Central memory CD8-positive, alpha-beta T cell (primary cell): ENCODE data around the gene GYPB.
"Not testable (repeated sequence)": the region's sequence is repeated elsewhere in the genome, so short reads cannot be mapped to it uniquely, and the experiment has no call there.

ENCODE experiments used
- ATAC-seq: fragments of 150-1000 bp; cut with Tn5 transposase; replicated peaks from 2 replicates; pipeline ENCODE4 v1.10.0; 2022; ENCODE audit warnings: mild to moderate bottlenecking, moderate FRiP score, moderate number of reproducible peaks; ENCODE audit not compliant: poor library complexity, severe bottlenecking; ENCODE audit errors: extremely low read depth
- DNase-seq, 2 donors: peaks; one replicate each; pipeline ENCODE4 v3.0.0; 2021; ENCODE audit warnings: low spot score in 2 of 2
- H3K27ac Mint-ChIP-seq: one replicate; pipeline ENCODE4 v1.8.0; 2022; ENCODE audit warnings: low read depth, mild to moderate bottlenecking, moderate library complexity, mixed read lengths
- H3K27me3 Mint-ChIP-seq: one replicate; pipeline ENCODE4 v1.8.0; 2022; ENCODE audit warnings: mixed read lengths
- H3K36me3 Mint-ChIP-seq: one replicate; pipeline ENCODE4 v1.8.0; 2022; ENCODE audit warnings: mild to moderate bottlenecking, moderate library complexity, mixed read lengths; ENCODE audit not compliant: insufficient read depth
- H3K4me1 Mint-ChIP-seq: one replicate; pipeline ENCODE4 v1.8.0; 2022; ENCODE audit warnings: mixed read lengths
- H3K4me3 Mint-ChIP-seq: one replicate; pipeline ENCODE4 v1.8.0; 2022; ENCODE audit warnings: mild to moderate bottlenecking, moderate library complexity, mixed read lengths
- H3K9me3 Mint-ChIP-seq: one replicate; pipeline ENCODE4 v1.8.0; 2022; ENCODE audit warnings: mixed read lengths

Gene GYPB

DNA sequence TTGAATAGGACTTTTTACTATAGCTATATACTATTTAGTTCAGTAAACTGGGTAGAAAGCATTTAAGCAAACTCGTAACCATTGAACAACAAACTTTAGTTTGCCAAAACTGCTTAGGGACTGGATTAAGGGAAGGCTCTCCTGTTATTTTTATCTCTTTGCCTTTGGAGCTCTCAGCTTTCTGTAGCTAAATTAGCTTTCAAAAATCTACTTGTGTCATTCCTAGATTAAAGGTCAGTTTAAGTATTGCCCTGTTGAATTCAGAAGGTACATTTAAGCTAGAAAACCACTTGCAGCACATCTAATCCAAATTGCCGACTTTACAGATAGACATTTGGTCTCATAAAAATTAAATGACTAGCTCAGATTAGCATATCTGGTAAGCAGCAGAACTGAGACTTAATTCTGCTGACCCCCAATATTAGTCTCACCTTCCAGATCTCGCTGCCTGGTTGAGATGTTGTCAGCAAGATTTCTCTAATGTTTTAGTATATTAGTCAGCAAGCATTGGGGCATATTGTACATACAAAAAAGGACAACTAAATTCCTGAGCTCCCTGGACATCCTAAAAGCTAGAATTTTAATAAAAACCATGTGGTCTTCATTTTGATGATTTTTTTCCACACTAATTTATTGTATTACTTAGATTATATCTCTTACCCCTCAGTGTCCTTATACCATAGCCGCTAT is 14.2 kb downstream of the GYPB start:
- not testable (repeated sequence) for H3K27ac Mint-ChIP-seq, H3K27me3 Mint-ChIP-seq, H3K36me3 Mint-ChIP-seq, DNase-seq, ATAC-seq, H3K4me1 Mint-ChIP-seq, H3K9me3 Mint-ChIP-seq, H3K4me3 Mint-ChIP-seq

DNA sequence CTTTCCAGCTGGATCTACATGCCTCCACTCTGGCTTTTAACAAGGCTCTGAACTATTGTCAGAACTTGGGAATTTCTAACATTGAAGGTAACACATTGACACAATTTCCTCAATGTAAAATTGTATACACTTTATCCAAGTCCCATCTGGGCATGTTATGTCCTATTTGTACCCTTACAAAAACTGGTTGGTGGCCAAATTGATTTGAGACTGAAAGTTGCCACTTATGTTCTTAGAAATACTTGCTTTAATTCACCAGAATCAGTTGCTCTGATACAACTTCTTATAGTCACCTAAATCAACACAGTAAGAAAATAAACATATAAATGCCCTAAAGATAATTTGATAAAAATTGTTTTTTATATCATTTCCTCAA is 15.3 kb downstream of the GYPB start:
- H3K4me1 Mint-ChIP-seq, result not testable (repeated sequence)

DNA sequence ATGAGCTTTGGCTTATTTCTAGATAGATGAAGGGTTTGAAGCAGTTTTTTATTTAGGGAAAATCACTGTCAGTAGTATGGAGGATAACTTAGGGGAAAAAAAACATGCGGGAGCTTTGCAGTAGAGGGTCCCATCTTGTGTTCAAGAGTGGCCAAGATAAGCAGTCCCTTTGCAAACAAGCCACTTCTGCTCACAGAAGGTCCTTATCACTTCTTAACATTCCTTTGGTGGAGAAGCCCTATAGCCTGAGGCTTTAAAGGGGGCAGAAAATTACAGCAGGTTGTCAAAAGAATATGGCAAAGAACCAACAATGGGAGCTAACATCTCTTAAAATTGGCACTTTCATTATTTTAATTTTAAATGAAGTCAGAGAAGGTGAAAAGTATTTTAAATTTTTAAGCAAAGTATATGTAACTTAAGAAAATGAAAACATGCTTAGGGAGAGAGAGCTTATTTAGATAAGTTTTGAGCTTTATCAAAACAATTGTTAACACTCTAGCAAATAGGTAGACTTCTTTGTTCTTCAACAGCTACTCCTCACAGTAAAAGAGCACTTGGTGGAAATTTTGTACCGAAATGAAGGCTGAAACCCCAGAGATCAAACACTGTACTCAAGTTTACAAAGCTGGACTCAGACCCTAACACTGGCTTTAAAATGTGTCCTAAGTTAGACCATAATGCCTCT is 15.8 kb downstream of the GYPB start:
- H3K4me3 Mint-ChIP-seq, H3K4me1 Mint-ChIP-seq, H3K36me3 Mint-ChIP-seq, H3K27ac Mint-ChIP-seq, DNase-seq, ATAC-seq, H3K9me3 Mint-ChIP-seq, H3K27me3 Mint-ChIP-seq: not testable (repeated sequence)

More for the DNA sequence above, 15.3 kb downstream of the GYPB start:
- not testable (repeated sequence) for H3K36me3 Mint-ChIP-seq, H3K4me3 Mint-ChIP-seq, H3K27me3 Mint-ChIP-seq, DNase-seq, ATAC-seq, H3K27ac Mint-ChIP-seq, H3K9me3 Mint-ChIP-seq

DNA sequence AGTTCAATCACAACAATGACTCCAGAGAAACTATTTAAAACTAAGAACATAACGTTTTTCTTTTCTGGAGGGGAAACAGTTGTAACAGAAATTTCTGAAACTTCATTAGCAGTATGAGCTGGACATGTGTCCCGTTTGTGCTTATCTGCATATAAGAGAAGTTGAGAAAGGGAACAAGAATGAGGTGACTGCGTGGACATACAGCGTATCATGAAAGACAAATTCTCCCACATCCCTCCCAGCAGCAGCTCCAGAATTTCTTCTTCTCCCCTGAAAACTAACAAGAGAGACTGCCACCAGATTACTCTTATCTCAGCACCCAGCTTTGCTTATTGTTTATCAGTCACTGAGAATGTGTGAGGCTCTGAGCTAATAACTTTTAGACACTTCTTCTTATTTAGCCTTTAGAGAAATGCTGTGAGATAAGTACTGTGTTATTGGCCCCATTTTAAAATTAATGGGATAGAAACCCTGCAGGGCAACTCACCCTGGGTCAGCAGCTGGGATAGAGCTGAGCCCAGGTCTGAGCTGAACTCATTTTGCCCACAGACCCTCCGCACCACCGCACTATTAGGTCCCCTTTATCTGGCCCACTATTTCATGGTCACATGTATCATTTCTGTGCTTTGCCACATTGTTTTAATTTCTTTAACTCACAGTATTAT is 18.7 kb downstream of the GYPB start:
- H3K36me3 Mint-ChIP-seq, ATAC-seq, H3K27me3 Mint-ChIP-seq, H3K4me1 Mint-ChIP-seq, H3K4me3 Mint-ChIP-seq, H3K9me3 Mint-ChIP-seq, H3K27ac Mint-ChIP-seq, DNase-seq: not testable (repeated sequence)

DNA sequence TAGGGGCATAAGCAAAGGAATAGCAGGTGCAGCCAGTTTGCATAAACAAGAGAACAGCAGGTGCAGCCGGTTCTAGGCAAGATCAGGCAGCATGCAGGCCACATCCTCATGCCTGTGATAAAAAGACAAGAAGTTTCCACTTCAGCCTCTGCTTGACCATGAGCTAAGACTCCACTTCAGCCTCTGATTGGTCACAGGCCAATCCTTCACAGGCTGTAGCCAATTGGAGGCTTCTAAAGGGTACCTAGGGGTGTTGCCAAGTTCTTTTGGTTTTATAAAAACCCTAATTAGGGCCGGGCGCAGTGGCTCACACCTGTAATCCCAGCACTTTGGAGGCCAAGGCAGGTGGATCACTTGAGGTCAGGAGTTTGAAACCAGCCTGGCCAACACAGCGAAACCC is 23.0 kb downstream of the GYPB start:
- ATAC-seq, H3K4me1 Mint-ChIP-seq, H3K27ac Mint-ChIP-seq, H3K4me3 Mint-ChIP-seq, H3K9me3 Mint-ChIP-seq, H3K36me3 Mint-ChIP-seq, H3K27me3 Mint-ChIP-seq, DNase-seq: not testable (repeated sequence)

DNA sequence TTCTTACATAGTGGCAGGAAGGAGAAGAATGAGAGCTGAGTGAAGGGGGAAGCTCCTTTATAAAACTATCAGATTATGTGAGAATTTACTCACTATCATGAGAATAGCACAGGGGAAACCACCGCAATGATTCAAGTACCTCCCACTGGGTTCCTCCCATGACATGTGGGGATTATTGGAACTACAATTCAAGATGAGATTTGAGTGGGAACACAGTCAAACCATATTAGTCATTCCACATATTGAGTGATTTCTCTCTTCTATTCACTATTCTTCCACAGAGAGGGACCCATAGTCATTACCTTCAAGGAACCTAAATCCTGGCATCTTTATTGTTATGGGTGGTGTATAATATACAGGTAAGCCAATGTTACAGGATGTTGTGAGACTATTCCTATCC is 27.4 kb downstream of the GYPB start:
- not testable (repeated sequence) for H3K9me3 Mint-ChIP-seq, ATAC-seq, H3K4me3 Mint-ChIP-seq, H3K27ac Mint-ChIP-seq, DNase-seq, H3K27me3 Mint-ChIP-seq, H3K36me3 Mint-ChIP-seq, H3K4me1 Mint-ChIP-seq

DNA sequence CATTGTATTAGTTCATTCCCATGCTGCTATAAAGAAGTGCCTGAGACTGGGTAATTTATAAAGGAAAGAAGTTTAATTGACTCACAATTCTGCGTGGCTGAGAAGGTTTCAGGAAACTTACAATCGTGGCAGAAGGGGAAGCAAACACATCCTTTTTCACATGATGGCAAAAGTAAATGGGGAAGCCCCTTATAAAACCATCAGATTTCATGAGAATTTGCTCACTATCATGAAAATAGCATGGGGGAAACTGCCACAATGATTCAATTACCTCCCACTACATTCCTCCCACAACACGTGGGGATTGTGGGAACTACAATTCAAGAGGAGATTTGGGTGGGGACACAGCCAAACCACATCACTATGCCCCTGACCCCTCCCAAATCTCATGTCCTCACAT is 28.5 kb downstream of the GYPB start:
- not testable (repeated sequence) for H3K27ac Mint-ChIP-seq, H3K9me3 Mint-ChIP-seq, H3K4me1 Mint-ChIP-seq, H3K4me3 Mint-ChIP-seq, H3K27me3 Mint-ChIP-seq, H3K36me3 Mint-ChIP-seq, ATAC-seq, DNase-seq

DNA sequence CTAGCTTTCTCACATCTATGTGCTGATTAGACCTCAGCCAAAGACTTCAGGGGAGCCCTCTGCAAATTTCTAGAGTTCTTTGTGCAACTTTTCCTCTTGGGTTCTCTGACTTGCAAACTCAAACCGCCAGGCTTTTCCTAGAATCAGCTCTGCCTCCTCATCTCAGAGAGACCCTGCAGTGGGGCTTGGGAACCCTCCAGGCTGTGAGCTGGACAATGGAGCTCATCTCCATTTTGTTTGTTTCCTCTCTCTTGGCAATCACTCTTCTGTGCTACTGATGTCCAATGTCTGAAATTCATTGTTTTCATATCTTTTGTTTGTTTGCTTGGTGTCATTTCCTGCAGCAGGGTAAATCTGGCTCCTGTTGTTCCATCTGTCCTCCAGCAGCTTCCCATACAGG is 33.0 kb downstream of the GYPB start:
- no peaks in the 10 kb centered on the region for H3K4me1 Mint-ChIP-seq
- no peaks in the 10 kb centered on the region for H3K27me3 Mint-ChIP-seq
- no peak overlapping the region for H3K27ac Mint-ChIP-seq
- no peak overlapping the region for H3K4me3 Mint-ChIP-seq
- H3K36me3 Mint-ChIP-seq, result no peaks in the 10 kb centered on the region
- ATAC-seq (no peak), DNase-seq (no peak)
- peaks cover 5% of the 10 kb centered on the region for H3K9me3 Mint-ChIP-seq

DNA sequence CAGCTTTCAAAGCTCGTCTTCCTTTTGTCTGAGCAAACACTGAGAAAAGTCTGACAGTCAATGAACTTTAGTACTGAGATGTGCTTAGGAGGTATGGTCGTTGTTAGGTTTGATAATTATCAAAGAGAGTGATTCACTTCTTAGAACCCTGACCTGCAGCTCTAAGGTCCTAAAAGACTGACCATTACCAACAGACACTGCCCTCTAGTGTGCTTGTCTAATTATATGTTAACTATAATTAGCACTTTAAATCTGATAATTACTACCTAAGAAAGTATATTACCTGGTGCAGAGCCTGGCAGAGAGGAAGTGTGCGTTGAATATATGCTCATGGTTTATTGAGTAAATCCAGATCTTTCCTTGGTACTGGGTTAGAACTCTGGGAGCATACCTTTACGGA is 38.4 kb downstream of the GYPB start:
- H3K36me3 Mint-ChIP-seq, ATAC-seq: not testable (repeated sequence)

DNA sequence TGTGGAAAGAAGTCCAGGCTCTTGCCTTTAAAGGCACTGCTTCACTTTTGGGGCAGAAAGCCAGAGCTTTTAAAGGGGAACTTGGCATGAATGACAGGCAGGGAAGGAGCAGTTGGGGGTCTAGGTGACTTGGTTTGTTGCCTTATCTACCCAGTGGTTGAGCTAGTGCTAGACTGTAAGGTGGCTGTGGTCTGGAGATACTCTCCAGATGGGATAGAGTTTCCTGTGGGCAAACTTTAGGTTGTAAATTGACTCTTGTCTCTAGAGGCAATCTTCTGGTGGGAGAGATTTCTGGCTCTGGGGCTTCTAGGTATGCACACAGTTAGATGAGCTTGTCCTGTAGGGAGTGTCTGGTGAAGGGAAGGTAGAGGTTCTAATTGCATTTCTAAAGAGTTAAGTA is 43.7 kb downstream of the GYPB start:
- DNase-seq, H3K4me3 Mint-ChIP-seq, H3K27ac Mint-ChIP-seq, ATAC-seq, H3K4me1 Mint-ChIP-seq, H3K36me3 Mint-ChIP-seq, H3K9me3 Mint-ChIP-seq, H3K27me3 Mint-ChIP-seq: not testable (repeated sequence)

More for the DNA sequence above, 38.4 kb downstream of the GYPB start:
- not testable (repeated sequence) for H3K9me3 Mint-ChIP-seq, H3K27me3 Mint-ChIP-seq, H3K27ac Mint-ChIP-seq, H3K4me1 Mint-ChIP-seq, H3K4me3 Mint-ChIP-seq, DNase-seq

DNA sequence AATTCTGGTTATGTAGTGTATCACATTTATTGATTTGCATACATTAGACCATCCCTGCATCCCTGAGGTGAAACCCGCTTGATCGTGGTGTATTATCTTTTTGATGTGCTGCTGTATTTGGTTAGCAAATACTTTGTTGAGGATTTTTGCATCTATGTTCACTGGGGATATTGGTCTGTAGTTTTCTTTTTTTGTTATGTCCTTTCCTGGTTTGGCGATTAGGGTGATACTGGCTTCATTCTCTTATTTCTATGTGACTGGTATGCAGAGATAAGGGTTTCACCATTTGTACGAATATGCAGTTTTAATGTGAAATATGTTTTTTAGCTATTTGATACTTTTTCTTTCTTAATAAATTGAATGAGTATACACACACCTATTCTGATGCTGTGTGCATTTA is 45.2 kb downstream of the GYPB start:
- H3K27ac Mint-ChIP-seq, H3K27me3 Mint-ChIP-seq, H3K4me3 Mint-ChIP-seq, H3K4me1 Mint-ChIP-seq, H3K36me3 Mint-ChIP-seq, ATAC-seq, DNase-seq, H3K9me3 Mint-ChIP-seq: not testable (repeated sequence)

DNA sequence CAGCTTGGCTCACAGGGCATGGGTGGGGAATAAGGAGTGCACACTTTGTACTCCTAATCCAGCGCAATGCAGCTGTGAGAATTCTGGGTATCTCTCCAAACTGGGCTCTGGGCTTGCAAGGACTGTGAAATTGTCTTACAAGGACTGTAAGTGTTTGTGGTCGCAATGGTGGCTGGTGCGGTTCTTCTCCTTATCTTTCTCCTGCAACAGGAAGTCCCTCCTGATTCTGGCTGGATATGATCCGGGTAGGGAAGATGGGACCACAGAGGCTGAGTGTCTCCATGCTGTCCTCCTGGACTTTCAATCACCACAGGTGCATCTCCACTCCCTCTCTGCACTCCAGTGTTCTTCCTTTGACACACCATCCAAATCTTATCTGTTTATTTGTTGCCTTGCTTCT is 58.1 kb downstream of the GYPB start:
- Mint-ChIP-seq H3K27ac (no peak overlapping the region), H3K4me3 (no peak overlapping the region), H3K27me3 (no peaks in the 10 kb centered on the region), H3K4me1 (no peaks in the 10 kb centered on the region), H3K36me3 (no peaks in the 10 kb centered on the region), H3K9me3 (no peaks in the 10 kb centered on the region)
- DNase-seq (no peak), ATAC-seq (no peak)

DNA sequence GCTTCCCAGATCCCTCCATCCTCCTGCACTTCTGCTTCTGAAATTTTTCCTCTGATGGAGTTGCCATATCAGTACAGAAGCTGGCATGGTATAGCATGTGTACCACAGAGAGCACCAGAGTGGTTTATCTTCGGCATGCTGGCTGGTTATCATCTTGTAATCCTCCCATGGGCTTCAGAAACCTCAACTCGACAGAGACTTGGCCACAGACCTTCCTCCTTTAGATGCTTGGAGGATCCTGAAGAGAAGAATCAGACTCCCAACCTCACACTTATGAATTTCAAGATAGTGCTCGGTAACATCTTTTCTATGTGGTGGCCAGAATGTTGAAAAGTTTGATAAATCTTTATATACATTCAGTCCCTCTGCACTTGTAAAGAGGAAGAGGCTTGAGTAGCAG is 63.9 kb downstream of the GYPB start:
- DNase-seq, H3K27me3 Mint-ChIP-seq, H3K36me3 Mint-ChIP-seq, H3K9me3 Mint-ChIP-seq, H3K27ac Mint-ChIP-seq, ATAC-seq, H3K4me3 Mint-ChIP-seq, H3K4me1 Mint-ChIP-seq: not testable (repeated sequence)
